ENCODE results near the gene ZNF239.
"Not testable (repeated sequence)": the region's sequence is repeated elsewhere in the genome, so short reads cannot be mapped to it uniquely, and the experiment has no call there.

GRCh38 chr10:43586730-43587115 lies 12.3 kb upstream of the ZNF239 start:
- not testable (repeated sequence) for TF ChIP-seq ZNF274 (IDR thresholded peaks at IDR 0.05; ENCODE audit: low read depth, low read length); YY1 (IDR thresholded peaks at IDR 0.05; ENCODE audit: insufficient read depth, insufficient read length)

All from NT2/D1 (cell line).